Spleen (tissue), 7 donors: ENCODE data around the gene MOB2.

ENCODE experiments used
- CTCF ChIP-seq, 11 experiments: fragments of 200-600 bp in 7 of 11; fragments of 450-650 bp in 4 of 11; sonication (generic) in 4 of 11; IDR thresholded peaks in 8 of 11; conservative IDR thresholded peaks in 3 of 11; 1 replicate in 7 of 11; 2 replicates in 4 of 11; pipeline versions ENCODE4 v1.4.0 to v1.8.0; 2016 to 2021; ENCODE audit warnings: antibody characterized with exemption in 11 of 11, inconsistent platforms in 4 of 11, mild to moderate bottlenecking in 1 of 11
- POLR2AphosphoS5 ChIP-seq, 3 donors: sonication (generic); formaldehyde crosslinking; IDR thresholded peaks; one replicate each; pipeline ENCODE4 v1.5.1; 2017; ENCODE audit warnings: antibody characterized with exemption in 3 of 3
- donor health status: DM: no; HTN: no; CAD: no; lungs with moderate emphysema.
- donor health status: DM: no; HTN: no; CAD: no.
- donor health status: DM: no; HTN: no; CAD: no.

GRCh38 chr11:1504138-1504537 is 17.6 kb upstream of the MOB2 start:
- TF ChIP-seq CTCF (IDR thresholded peaks at IDR 0.05 in 8 of 11, conservative IDR thresholded peaks at IDR 0.05 in 3 of 11), result no peak
- no peak for TF ChIP-seq POLR2AphosphoS5 (IDR thresholded peaks at IDR 0.05)
